Esophagus squamous epithelium (tissue), 4 donors: Measurements from ENCODE around the gene VOPP1.
"Not testable (repeated sequence)": the region's sequence is repeated elsewhere in the genome, so short reads cannot be mapped to it uniquely, and the experiment has no call there.

Source experiments
- CTCF ChIP-seq, 6 experiments: fragments of 450-650 bp in 4 of 6; fragments of 200-600 bp in 2 of 6; sonication (generic) in 2 of 6; IDR thresholded peaks; one replicate each; pipeline ENCODE4 v1.5.1; 2016 to 2019; ENCODE audit warnings: antibody characterized with exemption in 6 of 6, mild to moderate bottlenecking in 4 of 6, moderate library complexity in 4 of 6
- POLR2A ChIP-seq, 4 donors: fragments of 450-650 bp; IDR thresholded peaks; one replicate each; pipeline ENCODE4 v1.6.1; 2017; ENCODE audit warnings: antibody characterized with exemption in 4 of 4, mild to moderate bottlenecking in 4 of 4, moderate library complexity in 3 of 4

GRCh38 chr7:55582656-55583055, 10.4 kb upstream of the VOPP1 start:
- not testable (repeated sequence) for TF ChIP-seq CTCF, POLR2A (IDR thresholded peaks at IDR 0.05)
